A549 (cell line): ENCODE results near the gene ADAP2.

Experiments
- PHF8 ChIP-seq: fragments of 200-600 bp; sonication (generic); IDR thresholded peaks from 2 replicates; pipeline ENCODE4 v1.6.1; 2016; ENCODE audit warnings: low read depth, mild to moderate bottlenecking, antibody characterized with exemption, moderate library complexity, borderline replicate concordance
- POLR2A ChIP-seq: IDR thresholded peaks from 2 replicates; pipeline ENCODE4 v1.6.1; 2012; ENCODE audit warnings: mild to moderate bottlenecking, low read length
- ZNF302 ChIP-seq: fragments of 250-450 bp; sonication (Bioruptor Pico); IDR thresholded peaks from 2 replicates; pipeline ENCODE4 v1.9.0; 2021; ENCODE audit warnings: inconsistent platforms, mild to moderate bottlenecking, moderate library complexity
- TF ChIP-seq, protein P1 (sequence below): IDR thresholded peaks from 2 replicates; pipeline ENCODE4 v1.6.1; 2012
- TF ChIP-seq, protein P2 (sequence below): fragments of >200 bp; sonication (Bioruptor Twin); formaldehyde crosslinking; IDR thresholded peaks from 3 replicates; pipeline ENCODE4 v1.5.1; 2016

DNA sequence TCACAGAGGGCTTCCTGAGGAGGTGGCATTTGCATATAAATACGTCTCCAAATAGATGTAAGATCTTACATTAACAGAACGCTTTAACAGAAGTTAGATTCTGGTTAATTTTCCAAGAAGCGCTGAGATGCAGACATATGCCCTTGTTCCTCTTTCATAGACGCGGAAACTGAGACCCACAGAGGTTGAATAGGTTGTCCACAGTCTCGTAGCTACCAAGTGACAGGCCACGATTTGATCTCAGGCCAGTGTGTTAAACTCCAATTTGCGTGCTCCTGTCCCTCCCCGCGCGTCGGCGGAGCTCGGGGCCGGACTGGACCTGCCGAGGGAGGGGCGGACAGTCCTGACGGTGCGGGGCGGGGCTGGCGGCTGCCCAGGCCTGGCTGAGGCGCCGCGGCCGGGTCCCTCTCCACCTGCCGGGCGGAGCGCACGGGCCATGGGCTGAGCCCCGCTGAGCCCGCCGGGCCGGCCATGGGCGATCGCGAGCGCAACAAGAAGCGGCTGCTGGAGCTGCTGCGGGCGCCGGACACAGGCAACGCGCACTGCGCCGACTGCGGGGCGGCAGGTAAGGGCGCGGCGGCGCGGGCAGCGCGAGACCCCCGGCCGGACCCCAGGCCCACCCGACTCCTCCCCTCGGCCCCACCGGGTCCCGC, at the start of gene ADAP2:
- TF ChIP-seq, protein P1, sequence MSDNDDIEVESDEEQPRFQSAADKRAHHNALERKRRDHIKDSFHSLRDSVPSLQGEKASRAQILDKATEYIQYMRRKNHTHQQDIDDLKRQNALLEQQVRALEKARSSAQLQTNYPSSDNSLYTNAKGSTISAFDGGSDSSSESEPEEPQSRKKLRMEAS: 0 out of 2 replicates have a peak, but pooled peaks have one; percentile 16
- TF ChIP-seq, protein P2, sequence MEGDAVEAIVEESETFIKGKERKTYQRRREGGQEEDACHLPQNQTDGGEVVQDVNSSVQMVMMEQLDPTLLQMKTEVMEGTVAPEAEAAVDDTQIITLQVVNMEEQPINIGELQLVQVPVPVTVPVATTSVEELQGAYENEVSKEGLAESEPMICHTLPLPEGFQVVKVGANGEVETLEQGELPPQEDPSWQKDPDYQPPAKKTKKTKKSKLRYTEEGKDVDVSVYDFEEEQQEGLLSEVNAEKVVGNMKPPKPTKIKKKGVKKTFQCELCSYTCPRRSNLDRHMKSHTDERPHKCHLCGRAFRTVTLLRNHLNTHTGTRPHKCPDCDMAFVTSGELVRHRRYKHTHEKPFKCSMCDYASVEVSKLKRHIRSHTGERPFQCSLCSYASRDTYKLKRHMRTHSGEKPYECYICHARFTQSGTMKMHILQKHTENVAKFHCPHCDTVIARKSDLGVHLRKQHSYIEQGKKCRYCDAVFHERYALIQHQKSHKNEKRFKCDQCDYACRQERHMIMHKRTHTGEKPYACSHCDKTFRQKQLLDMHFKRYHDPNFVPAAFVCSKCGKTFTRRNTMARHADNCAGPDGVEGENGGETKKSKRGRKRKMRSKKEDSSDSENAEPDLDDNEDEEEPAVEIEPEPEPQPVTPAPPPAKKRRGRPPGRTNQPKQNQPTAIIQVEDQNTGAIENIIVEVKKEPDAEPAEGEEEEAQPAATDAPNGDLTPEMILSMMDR: no peak
- peak; percentile 79; the same call in 1 of the 2 replicates for TF ChIP-seq PHF8
- TF ChIP-seq ZNF302: no peak
- 0 out of 2 replicates have a peak, but pooled peaks have one; percentile 35 for TF ChIP-seq POLR2A
